K562 (cell line): ENCODE results near the gene DIP2C. TPM values are rescaled to one million over a fixed set of nuclear protein-coding genes. Genes with fewer than 3 reads are reported as not detected.

Source experiments
- ATAC-seq: fragments of 200-7000 bp; cut with Tn5 transposase; 3 replicates; pipeline ENCODE4 v1.9.1; 2020; ENCODE audit warnings: moderate library complexity
- BruUV-seq: library from RNA; stranded (reverse); fragments of 400-500 nt; replicated peaks from 2 replicates; lab custom pipeline; 2021; lab: Mats Ljungman, UMichigan
- CTCF ChIA-PET: fragments of 300-600 bp; formaldehyde crosslinking; extraction: SDS; loops from one replicate; lab custom pipeline; 2021; ENCODE audit warnings: low intra/inter-chr PET ratio; lab: Yijun Ruan, JAX
- POLR2A ChIA-PET: fragments of 300-600, 350-650 bp; sonication (Branson Sonifier 250); formaldehyde crosslinking; extraction: SDS; loops from one replicate; lab custom pipeline; 2021; ENCODE audit warnings: antibody characterized with exemption, inconsistent platforms; lab: Yijun Ruan, JAX
- DNase-seq, 4 experiments: peaks; one replicate each; pipeline versions ENCODE4 v3.0.0 to v3.0.0-alpha.2; 2011 to 2018; ENCODE audit warnings: low spot score in 3 of 4, mixed read lengths in 3 of 4; ENCODE audit errors: extremely low read depth in 1 of 4
- FAIRE-seq: peaks from 2 replicates; lab custom pipeline; 2011; peaks lifted over from hg19 to GRCh38; lab: Jason Lieb, UNC
- H2AFZ ChIP-seq: 2 replicates; pipeline ENCODE4 v1.6.0; 2011; ENCODE audit warnings: low read depth, low read length, control low read depth, inconsistent platforms
- H3K27ac ChIP-seq: fragments of 200-600 bp; 3 replicates; pipeline ENCODE4 v1.8.0; 2011; ENCODE audit warnings: low read depth, mild to moderate bottlenecking, control low read depth, inconsistent platforms, low read length, moderate library complexity, mixed read lengths; ENCODE audit errors: extremely low read depth
- H3K27me3 ChIP-seq, 2 experiments: fragments of 300-600 bp in 1 of 2; 2 replicates in 1 of 2; 3 replicates in 1 of 2; pipeline versions ENCODE4 v1.6.0 to v1.8.0; 2011; ENCODE audit warnings: inconsistent platforms in 2 of 2, low read length in 2 of 2, mild to moderate bottlenecking in 1 of 2, mixed read lengths in 1 of 2, moderate library complexity in 1 of 2; ENCODE audit not compliant: control insufficient read depth in 2 of 2, insufficient read depth in 2 of 2
- H3K36me3 ChIP-seq: fragments of 300-600 bp; 3 replicates; pipeline ENCODE4 v1.8.0; 2011; ENCODE audit warnings: mild to moderate bottlenecking, low read length, inconsistent platforms; ENCODE audit not compliant: control insufficient read depth, insufficient read depth
- H3K4me1 ChIP-seq, 2 experiments: fragments of 200-600 bp in 1 of 2; replicated peaks in 1 of 2; 2 replicates in 1 of 2; 3 replicates in 1 of 2; pipeline versions ENCODE4 v1.5.1 to v1.8.0; 2011; ENCODE audit warnings: inconsistent platforms in 2 of 2, low read length in 2 of 2, mild to moderate bottlenecking in 1 of 2, mixed read lengths in 1 of 2, moderate library complexity in 1 of 2; ENCODE audit not compliant: control insufficient read depth in 2 of 2, insufficient read depth in 2 of 2
- H3K4me2 ChIP-seq: 2 replicates; pipeline ENCODE4 v1.6.1; 2011; ENCODE audit warnings: low read length, control low read depth, inconsistent platforms, mixed read lengths; ENCODE audit not compliant: insufficient read depth
- H3K4me3 ChIP-seq: fragments of 200-600 bp; sonication (generic), shearing (Covaris generic); 2 replicates; pipeline ENCODE4 v1.5.1; 2016; ENCODE audit warnings: control low read depth, inconsistent platforms
- H3K79me2 ChIP-seq: fragments of 200-600 bp; 3 replicates; pipeline ENCODE4 v1.8.0; 2011; ENCODE audit warnings: low read length, inconsistent platforms; ENCODE audit not compliant: control insufficient read depth, insufficient read depth
- H3K9ac ChIP-seq, 2 experiments: 2 replicates each; pipeline versions ENCODE4 v1.6.0 to v1.6.1; 2011; ENCODE audit warnings: low read depth in 2 of 2, low read length in 2 of 2, control low read depth in 1 of 2, inconsistent platforms in 1 of 2, mild to moderate bottlenecking in 1 of 2, mixed read lengths in 1 of 2; ENCODE audit not compliant: insufficient read depth in 1 of 2
- H3K9me1 ChIP-seq: one replicate; pipeline ENCODE4 v1.6.0; 2011; ENCODE audit warnings: inconsistent platforms, mild to moderate bottlenecking, low read length, moderate library complexity; ENCODE audit not compliant: control insufficient read depth, insufficient read depth
- H3K9me3 ChIP-seq: replicated peaks from 2 replicates; pipeline ENCODE4 v1.5.1; 2011; ENCODE audit warnings: low read depth, low read length, inconsistent platforms; ENCODE audit not compliant: control insufficient read depth, insufficient read depth
- H4K20me1 ChIP-seq: replicated peaks from 2 replicates; pipeline ENCODE4 v1.6.1; 2011; ENCODE audit warnings: low read length, inconsistent platforms, mixed read lengths; ENCODE audit not compliant: control insufficient read depth, insufficient read depth
- ARID1B ChIP-seq: fragments of 450-650 bp; IDR thresholded peaks from 2 replicates; pipeline ENCODE4 v1.6.1; 2016; ENCODE audit warnings: antibody characterized with exemption, mild to moderate bottlenecking, inconsistent platforms
- BACH1 ChIP-seq: fragments of 200-800 bp; sonication (Bioruptor generic); IDR thresholded peaks from 2 replicates; pipeline ENCODE4 v1.6.1; 2016; ENCODE audit warnings: missing genetic modification characterization, missing compliant biosample characterization
- CBX1 ChIP-seq: sonication (generic); IDR thresholded peaks from 2 replicates; pipeline ENCODE4 v1.6.1; 2016; ENCODE audit warnings: antibody characterized with exemption, low read depth, mild to moderate bottlenecking
- CCAR2 ChIP-seq: fragments of 200-400 bp; formaldehyde crosslinking; IDR thresholded peaks from 2 replicates; pipeline ENCODE4 v1.6.1; 2017; ENCODE audit warnings: mild to moderate bottlenecking, low read depth, low read length
- DIDO1 ChIP-seq: fragments of 450-650 bp; IDR thresholded peaks from 2 replicates; pipeline ENCODE4 v1.6.1; 2016; ENCODE audit warnings: low read depth, missing biosample characterization, missing genetic modification characterization
- JUNB ChIP-seq: fragments of 450-650 bp; formaldehyde crosslinking; conservative IDR thresholded peaks from 2 replicates; pipeline ENCODE4 v1.4.0; 2020; ENCODE audit warnings: mild to moderate bottlenecking
- KDM4B ChIP-seq, 2 experiments: fragments of 450-650 bp in 1 of 2; sonication (generic) in 1 of 2; IDR thresholded peaks; 2 replicates each; pipeline ENCODE4 v1.6.1; 2016 to 2017; ENCODE audit warnings: borderline replicate concordance in 2 of 2, antibody characterized with exemption in 1 of 2, low read depth in 1 of 2, mild to moderate bottlenecking in 1 of 2
- L3MBTL2 ChIP-seq: fragments of 450-650 bp; IDR thresholded peaks from 2 replicates; pipeline ENCODE4 v1.6.1; 2016; ENCODE audit warnings: mild to moderate bottlenecking, moderate library complexity
- RFX5 ChIP-seq: IDR thresholded peaks from 2 replicates; pipeline ENCODE4 v1.6.1; 2011; ENCODE audit warnings: low read depth, mild to moderate bottlenecking, improper control_type of control experiment, low read length
- SIRT6 ChIP-seq: IDR thresholded peaks from one replicate; pipeline ENCODE4 v1.6.1; 2012; ENCODE audit warnings: low read depth, mild to moderate bottlenecking, control low read depth, inconsistent platforms, low read length, moderate library complexity
- TEAD2 ChIP-seq: fragments of 450-650 bp; IDR thresholded peaks from 2 replicates; pipeline ENCODE4 v1.6.1; 2016; ENCODE audit warnings: missing genetic modification characterization, control low read depth, missing compliant biosample characterization
- ZNF165 ChIP-seq: fragments of 250-450 bp; sonication (Bioruptor Pico); IDR thresholded peaks from 2 replicates; pipeline ENCODE4 v1.4.0; 2020; ENCODE audit warnings: borderline replicate concordance
- ZNF175 ChIP-seq: fragments of 200-800 bp; sonication (Bioruptor generic); IDR thresholded peaks from 2 replicates; pipeline ENCODE4 v1.6.1; 2016; ENCODE audit warnings: low read depth, mild to moderate bottlenecking, missing genetic modification characterization, missing compliant biosample characterization
- WGBS: fragments of 100-300 bp; shearing (Covaris generic); methylation state at CpG from one replicate; pipeline ENCODE4 v1.1.6; 2016; ENCODE audit warnings: low coverage, mixed read lengths; ENCODE audit not compliant: insufficient coverage; ENCODE audit errors: missing lambda C conversion rate; 5-methylcytosine and 5-hydroxymethylcytosine counted together
- in situ Hi-C: fragments of 300-500 bp; cut with MboI; formaldehyde crosslinking; loops from 4 replicates; pipeline ENCODE4 v1.15.0; 2018; ENCODE audit warnings: inconsistent platforms, mixed read lengths
- intact Hi-C: fragments of 100-400 bp; cut with micrococcal nuclease; formaldehyde crosslinking; loops from 2 replicates; pipeline ENCODE4 v1.14.2; 2022
- polyA plus RNA-seq, 8 experiments: library from polyadenylated mRNA; depleted of rRNA in 4 of 8; stranded (reverse) in 5 of 8; unstranded in 3 of 8; fragments of >200 nt; fragmentation: Nextera tagmentation in 2 of 8; fragmentation: Illumina TruSeq in 1 of 8; extraction: Ambion mirVana in 2 of 8; extraction: Trizol in 1 of 8; gene quantifications; 2 replicates each; pipeline versions ENCODE4 v1.2.1 to v1.2.3, GENCODE V29; 2011 to 2014; ENCODE audit warnings: inconsistent platforms in 1 of 8, missing spikeins in 1 of 8
- total RNA-seq, 7 experiments: library from RNA; depleted of rRNA in 6 of 7; stranded (reverse); fragments of >200 nt in 6 of 7; fragmentation: Illumina TruSeq in 2 of 7; extraction: Trizol in 2 of 7; gene quantifications; 2 replicates each; pipeline versions ENCODE4 v1.2.1 to v1.2.3, GENCODE V29; 2011 to 2021; ENCODE audit warnings: low replicate concordance in 1 of 7
- TF ChIP-seq, protein P1 (sequence below): fragments of 250-450 bp; sonication (Bioruptor Pico); IDR thresholded peaks from 2 replicates; pipeline ENCODE4 v1.5.0; 2020; ENCODE audit warnings: mild to moderate bottlenecking

DIP2C gene
- total and polyA plus RNA-seq, 9 of the 15 experiments (the other 6 are each of a cell fraction or from before 2014, with no cell fraction given), result 0.01 TPM; not detected in 8

DNA sequence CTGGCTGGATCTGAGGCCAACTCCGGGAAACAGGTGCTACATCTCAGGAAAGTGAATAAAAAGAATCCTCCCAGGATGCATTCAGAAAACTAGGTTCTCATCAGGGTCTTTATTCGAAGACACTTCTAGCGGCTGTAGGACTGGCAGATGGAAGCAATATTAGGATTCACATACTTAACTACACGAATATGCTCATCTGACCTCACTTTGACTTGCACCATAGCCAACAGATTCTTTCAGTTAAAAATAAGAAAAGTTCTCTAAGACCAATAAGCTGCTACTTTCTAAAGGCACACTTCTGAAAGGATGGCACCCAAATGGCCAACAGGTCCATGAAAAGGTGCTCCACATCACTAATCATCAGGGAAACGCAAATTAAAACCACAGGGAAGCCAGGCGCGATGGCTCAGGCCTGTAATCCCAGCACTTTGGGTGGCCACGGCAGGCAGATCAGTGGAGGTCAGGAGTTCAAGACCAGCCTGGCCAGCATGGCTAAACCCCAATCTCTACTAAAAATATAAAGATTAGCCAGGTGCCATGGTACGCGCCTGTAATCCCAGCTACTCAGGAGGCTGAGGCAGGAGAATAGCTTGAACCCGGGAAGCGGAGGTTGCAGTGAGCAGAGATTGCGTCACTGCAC lies 296.2 kb downstream of the DIP2C start:
- Histone ChIP-seq H3K79me2 (no peaks in the 10 kb centered on the region), H3K9ac (no peak overlapping the region), H3K4me1 (no peaks in the 10 kb centered on the region; a peak in 1 of 5 replicates), H3K36me3 (no peaks in the 10 kb centered on the region), H3K9me1 (no peaks in the 10 kb centered on the region), H3K4me2 (no peak overlapping the region), H3K9me3 (no peaks in the 10 kb centered on the region), H2AFZ (no peak overlapping the region), H3K27ac (no peak overlapping the region), H3K4me3 (no peak overlapping the region), H4K20me1 (peaks cover 7% of the 10 kb centered on the region; the same call in 1 of the 2 replicates), H3K27me3 (peaks cover 11 to 42% of the 10 kb centered on the region in 2 experiments)
- TF ChIP-seq DIDO1 (tag) (no peak), CBX1 (no peak), TEAD2 (tag) (no peak), ZNF175 (CRISPR knock-in tag) (no peak), L3MBTL2 (no peak), RFX5 (no peak), ZNF165 (CRISPR knock-in tag) (no peak), ARID1B (no peak), JUNB (no peak), KDM4B (IDR thresholded peaks at IDR 0.05; ENCODE audit: borderline replicate concordance in 2 of 2, low read depth in 1 of 2) (no peak), BACH1 (no peak), CCAR2 (no peak), SIRT6 (no peak)
- TF ChIP-seq, protein P1, sequence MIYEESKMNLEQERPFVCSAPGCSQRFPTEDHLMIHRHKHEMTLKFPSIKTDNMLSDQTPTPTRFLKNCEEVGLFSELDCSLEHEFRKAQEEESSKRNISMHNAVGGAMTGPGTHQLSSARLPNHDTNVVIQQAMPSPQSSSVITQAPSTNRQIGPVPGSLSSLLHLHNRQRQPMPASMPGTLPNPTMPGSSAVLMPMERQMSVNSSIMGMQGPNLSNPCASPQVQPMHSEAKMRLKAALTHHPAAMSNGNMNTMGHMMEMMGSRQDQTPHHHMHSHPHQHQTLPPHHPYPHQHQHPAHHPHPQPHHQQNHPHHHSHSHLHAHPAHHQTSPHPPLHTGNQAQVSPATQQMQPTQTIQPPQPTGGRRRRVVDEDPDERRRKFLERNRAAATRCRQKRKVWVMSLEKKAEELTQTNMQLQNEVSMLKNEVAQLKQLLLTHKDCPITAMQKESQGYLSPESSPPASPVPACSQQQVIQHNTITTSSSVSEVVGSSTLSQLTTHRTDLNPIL (CRISPR knock-in tag), result no peak
- CTCF ChIA-PET, result no interaction called here
- intact Hi-C loops, result no loop called here
- no TSS peak for BruUV-seq
- in situ Hi-C loops, result no loop called here
- ATAC-seq, result no peak
- no peak for DNase-seq
- POLR2A ChIA-PET, result no interaction called here
- 4% methylated on average over 9 of the region's 13 CpGs for WGBS
- no peak for FAIRE-seq
